GM19035 (cell line): ENCODE results near the gene PIPOX.

Experiments used
- ATAC-seq: cut with Tn5 transposase; IDR thresholded peaks from one replicate; pipeline ENCODE4 v1.9.1; 2021; ENCODE audit not compliant: unreplicated experiment

Gene PIPOX

GRCh38 chr17:29045734-29046472 lies 3.0 kb downstream of the PIPOX start:
- ATAC-seq = no peak

GRCh38 chr17:29046473-29046839 lies 3.5 kb downstream of the PIPOX start:
- no peak for ATAC-seq

GRCh38 chr17:29048440-29049368 lies 5.8 kb downstream of the PIPOX start:
- ATAC-seq = no peak

GRCh38 chr17:29049541-29050145 lies 6.7 kb downstream of the PIPOX start:
- no peak for ATAC-seq

- ATAC-seq = no peak
These were observed 7.2 kb downstream of the PIPOX start for GRCh38 chr17:29050176-29050575.

- ATAC-seq = no peak
These were observed 8.3 kb downstream of the PIPOX start for GRCh38 chr17:29051194-29051593.

- no peak for ATAC-seq
These were observed 8.8 kb downstream of the PIPOX start for GRCh38 chr17:29051731-29052130.

- ATAC-seq = no peak
These were observed 11.9 kb downstream of the PIPOX start for GRCh38 chr17:29054835-29055234.

- ATAC-seq = no peak
These were observed 14.4 kb downstream of the PIPOX start for GRCh38 chr17:29057361-29057760.

GRCh38 chr17:29058391-29058790 lies 15.4 kb downstream of the PIPOX start:
- ATAC-seq = no peak

GRCh38 chr17:29059281-29059680 lies 16.3 kb downstream of the PIPOX start:
- no peak for ATAC-seq

GRCh38 chr17:29060475-29060874 lies 17.5 kb downstream of the PIPOX start:
- no peak for ATAC-seq

GRCh38 chr17:29061036-29061435 lies 18.1 kb downstream of the PIPOX start:
- no peak for ATAC-seq

- ATAC-seq = no peak
These were observed 19.3 kb downstream of the PIPOX start for GRCh38 chr17:29062215-29062614.

GRCh38 chr17:29063992-29064391 lies 21.1 kb downstream of the PIPOX start:
- no peak for ATAC-seq

- no peak for ATAC-seq
These were observed 23.1 kb downstream of the PIPOX start for GRCh38 chr17:29066047-29066446.

GRCh38 chr17:29066606-29067005 lies 23.7 kb downstream of the PIPOX start:
- no peak for ATAC-seq

- no peak for ATAC-seq
These were observed 25.9 kb downstream of the PIPOX start for GRCh38 chr17:29068818-29069217.

- ATAC-seq = no peak
These were observed 26.6 kb downstream of the PIPOX start for GRCh38 chr17:29069526-29070041.

GRCh38 chr17:29070308-29070707 lies 27.4 kb downstream of the PIPOX start:
- ATAC-seq = no peak

GRCh38 chr17:29070781-29071180 lies 27.8 kb downstream of the PIPOX start:
- ATAC-seq = no peak

GRCh38 chr17:29071303-29071702 lies 28.4 kb downstream of the PIPOX start:
- no peak for ATAC-seq
